Measurements from ENCODE around the gene ADAM15.

- TF ChIP-seq CTCF (IDR thresholded peaks at IDR 0.05), result no peak
- no peak for TF ChIP-seq POLR2A (IDR thresholded peaks at IDR 0.05)
- no peak for TF ChIP-seq POLR2AphosphoS5 (IDR thresholded peaks at IDR 0.05)
Measured at GRCh38 chr1:155033524-155033923, 17.6 kb upstream of the ADAM15 start, which contains the start of the genes DCST1 and DCST2.

Data from breast epithelium (tissue), 3 donors.